ENCODE data around the gene TLR9. TPM values are rescaled to one million over a fixed set of nuclear protein-coding genes. Genes with fewer than 3 reads are reported as not detected.

The TLR9 gene
- polyA plus RNA-seq, 1 experiment = 0.07 TPM

- DNase-seq (ENCODE audit: low read depth) = no peak
- Histone ChIP-seq H3K4me3 (ENCODE audit: low read depth, low read length) (peak within 1 kb of the TSS; percentile 90), H3K27me3 (ENCODE audit: control insufficient read depth, insufficient read depth, low read length) (no peaks in the 10 kb centered on the region), H3K36me3 (ENCODE audit: control insufficient read depth, insufficient read depth, low read length) (peaks cover 9% of the 10 kb centered on the region)
- ChIA-PET POLR2A (interaction anchor here (0.9 kb wide), 1 partner anchor 40 kb away, joined by 3 read pairs; the partner anchor contains the start of gene WDR82), CTCF (interaction anchor here (0.6 to 10.7 kb wide), 7 partner anchors 15 to 100 kb away, joined by 3 to 131 read pairs (median 4); partner anchors contain the start of gene TLR9)
- TF ChIP-seq CTCF (IDR thresholded peaks at IDR 0.05; ENCODE audit: insufficient read depth, low read depth, low read length) = peak; percentile 49
These were observed 13.6 kb upstream of the TLR9 start, which contains the start of gene TWF2 for GRCh38 chr3:52238761-52239701. Gene TWF2, minus strand, starts transcription at chr3:52239158. Its CDS starts 142 bp downstream, at chr3:52239016.

GRCh38 chr3:52238193-52238760, 12.8 kb upstream of the TLR9 start:
- peaks cover 10% of the 10 kb centered on the region for H3K36me3 ChIP-seq (ENCODE audit: control insufficient read depth, insufficient read depth, low read length)
- ChIA-PET CTCF (interaction anchor here (0.9 to 10.7 kb wide), 8 partner anchors 14 to 100 kb away, joined by 3 to 131 read pairs (median 4); partner anchors contain the start of gene TLR9), POLR2A (interaction anchor here (1.1 kb wide), 1 partner anchor 108 kb away, joined by 3 read pairs; no protein-coding TSS in a partner anchor)
- H3K4me3 ChIP-seq (ENCODE audit: low read depth, low read length) = peak overlapping the region; percentile 90
- DNase-seq (ENCODE audit: low read depth) = no peak
- H3K27me3 ChIP-seq (ENCODE audit: control insufficient read depth, insufficient read depth, low read length) = no peaks in the 10 kb centered on the region
- TF ChIP-seq CTCF (IDR thresholded peaks at IDR 0.05; ENCODE audit: insufficient read depth, low read depth, low read length) = no peak

GRCh38 chr3:52237657-52238172, 12.3 kb upstream of the TLR9 start:
- TF ChIP-seq CTCF (IDR thresholded peaks at IDR 0.05; ENCODE audit: insufficient read depth, low read depth, low read length) = no peak
- Histone ChIP-seq H3K4me3 (ENCODE audit: low read depth, low read length) (peak overlapping the region; percentile 90), H3K36me3 (ENCODE audit: control insufficient read depth, insufficient read depth, low read length) (peaks cover 14% of the 10 kb centered on the region), H3K27me3 (ENCODE audit: control insufficient read depth, insufficient read depth, low read length) (no peaks in the 10 kb centered on the region)
- DNase-seq (ENCODE audit: low read depth) = peak; percentile 49
- POLR2A ChIA-PET = interaction anchor here (0.6 to 1.1 kb wide), 4 partner anchors 15 to 200 kb away, joined by 3 to 7 read pairs (median 4); no protein-coding TSS in a partner anchor
- CTCF ChIA-PET = interaction anchor here (0.6 to 10.7 kb wide), 13 partner anchors 8 to 209 kb away, joined by 3 to 131 read pairs (median 4); partner anchors contain the start of genes ALAS1 and TLR9

DNA sequence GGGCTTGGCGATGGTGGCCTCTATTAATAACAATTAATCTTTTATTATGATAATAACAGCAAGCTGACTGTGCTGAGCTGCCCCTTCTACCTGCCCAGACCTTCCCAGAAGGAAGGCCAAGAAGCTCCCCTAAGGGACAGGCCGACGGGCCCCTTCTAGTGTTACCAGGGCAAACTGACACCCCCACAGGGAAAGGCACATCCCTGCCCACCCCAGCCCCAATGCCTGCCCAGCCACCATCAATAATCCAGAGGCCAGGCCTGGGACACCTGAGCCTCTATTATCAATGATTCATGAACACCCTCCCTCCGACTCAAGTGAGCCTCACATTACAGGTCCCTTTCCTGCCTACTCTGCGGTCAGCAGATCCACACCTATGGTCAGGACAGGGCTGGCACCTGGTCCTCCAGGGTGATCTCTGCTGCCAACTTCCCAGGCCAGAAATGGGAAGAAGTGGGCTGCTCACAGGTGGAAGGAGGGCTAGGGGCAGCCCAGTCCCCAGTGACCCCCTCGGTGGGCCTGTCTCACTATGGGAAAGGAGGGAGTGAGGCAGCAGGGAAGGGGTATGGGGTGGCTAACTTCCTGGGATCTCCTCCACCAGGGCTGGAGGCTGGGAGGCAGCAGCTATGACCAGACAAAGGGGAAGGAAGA, 11.7 kb upstream of the TLR9 start:
- no peak for TF ChIP-seq CTCF (IDR thresholded peaks at IDR 0.05; ENCODE audit: insufficient read depth, low read depth, low read length)

More for the DNA sequence above, 11.7 kb upstream of the TLR9 start:
- no peak for DNase-seq (ENCODE audit: low read depth)
- Histone ChIP-seq H3K4me3 (ENCODE audit: low read depth, low read length) (peak overlapping the region; percentile 17), H3K36me3 (ENCODE audit: control insufficient read depth, insufficient read depth, low read length) (peaks cover 18% of the 10 kb centered on the region), H3K27me3 (ENCODE audit: control insufficient read depth, insufficient read depth, low read length) (no peaks in the 10 kb centered on the region)
- ChIA-PET CTCF (interaction anchor here (0.6 to 10.7 kb wide), 13 partner anchors 9 to 209 kb away, joined by 3 to 131 read pairs (median 4); partner anchors contain the start of genes ALAS1, PPM1M, TLR9 and WDR82), POLR2A (interaction anchor here (0.6 to 1.1 kb wide), 4 partner anchors 16 to 201 kb away, joined by 3 to 7 read pairs (median 4); no protein-coding TSS in a partner anchor)
